K562 (cell line): ENCODE results near the gene SERPINE1. TPM values are rescaled to one million over a fixed set of nuclear protein-coding genes. Genes with fewer than 3 reads are reported as not detected.
A peak's percentile ranks its signal among the peaks of the same experiment; 100 is the strongest.

Experiments
- CEBPB ChIP-seq: fragments of 450-650 bp; IDR thresholded peaks from 2 replicates; pipeline ENCODE4 v1.6.1; 2016; ENCODE audit warnings: missing genetic modification characterization, missing compliant biosample characterization
- GATAD2A ChIP-seq: fragments of 450-650 bp; IDR thresholded peaks from 2 replicates; pipeline ENCODE4 v1.6.1; 2017
- GTF2A2 ChIP-seq: IDR thresholded peaks from 2 replicates; pipeline ENCODE4 v1.6.1; 2016; ENCODE audit warnings: mild to moderate bottlenecking, missing genetic modification characterization, missing compliant biosample characterization
- KLF1 ChIP-seq: fragments of 450-650 bp; IDR thresholded peaks from 2 replicates; pipeline ENCODE4 v1.6.1; 2016; ENCODE audit warnings: missing genetic modification characterization, missing compliant biosample characterization
- NEUROD1 ChIP-seq: fragments of 150-350 bp; IDR thresholded peaks from 2 replicates; pipeline ENCODE4 v1.6.1; 2014; ENCODE audit warnings: borderline replicate concordance, low read length, low read depth; ENCODE audit not compliant: partially characterized antibody
- NFIX ChIP-seq: fragments of 250-450 bp; sonication (Bioruptor Pico); IDR thresholded peaks from 2 replicates; pipeline ENCODE4 v1.4.0; 2020; ENCODE audit warnings: low read depth, mild to moderate bottlenecking, moderate library complexity
- NR1H2 ChIP-seq: sonication (generic); formaldehyde crosslinking; IDR thresholded peaks from 2 replicates; pipeline ENCODE4 v1.4.0; 2020; ENCODE audit warnings: mild to moderate bottlenecking, missing genetic modification reagents
- PKNOX1 ChIP-seq: fragments of 450-650 bp; IDR thresholded peaks from 2 replicates; pipeline ENCODE4 v1.6.1; 2016
- TEAD2 ChIP-seq: fragments of 450-650 bp; IDR thresholded peaks from 2 replicates; pipeline ENCODE4 v1.6.1; 2016; ENCODE audit warnings: missing genetic modification characterization, control low read depth, missing compliant biosample characterization
- TFAP4 ChIP-seq: sonication (generic); formaldehyde crosslinking; IDR thresholded peaks from 2 replicates; pipeline ENCODE4 v1.8.0; 2022; ENCODE audit warnings: missing genetic modification reagents, mild to moderate bottlenecking, moderate library complexity, borderline replicate concordance
- ZNF146 ChIP-seq: IDR thresholded peaks from one replicate; pipeline ENCODE4 v1.6.1; 2018; ENCODE audit warnings: missing compliant biosample characterization; ENCODE audit not compliant: unreplicated experiment
- ZNF184 ChIP-seq: sonication (generic); formaldehyde crosslinking; IDR thresholded peaks from 2 replicates; pipeline ENCODE4 v1.5.0; 2020; ENCODE audit warnings: missing genetic modification reagents
- ZNF584 ChIP-seq: fragments of 200-800 bp; sonication (Bioruptor generic); IDR thresholded peaks from 2 replicates; pipeline ENCODE4 v1.6.1; 2016; ENCODE audit warnings: low read depth, mild to moderate bottlenecking, missing genetic modification characterization, missing compliant biosample characterization
- ZNF699 ChIP-seq: fragments of 250-450 bp; sonication (Bioruptor Pico); IDR thresholded peaks from 2 replicates; pipeline ENCODE4 v1.8.0; 2021; ENCODE audit warnings: mild to moderate bottlenecking, moderate library complexity; ENCODE audit not compliant: insufficient replicate concordance
- ZSCAN29 ChIP-seq: fragments of 450-650 bp; IDR thresholded peaks from 2 replicates; pipeline ENCODE4 v1.6.1; 2017
- polyA plus RNA-seq, 8 experiments: library from polyadenylated mRNA; depleted of rRNA in 4 of 8; stranded (reverse) in 5 of 8; unstranded in 3 of 8; fragments of >200 nt; fragmentation: Nextera tagmentation in 2 of 8; fragmentation: Illumina TruSeq in 1 of 8; extraction: Ambion mirVana in 2 of 8; extraction: Trizol in 1 of 8; gene quantifications; 2 replicates each; pipeline versions ENCODE4 v1.2.1 to v1.2.3, GENCODE V29; 2011 to 2014; ENCODE audit warnings: inconsistent platforms in 1 of 8, missing spikeins in 1 of 8
- total RNA-seq, 7 experiments: library from RNA; depleted of rRNA in 6 of 7; stranded (reverse); fragments of >200 nt in 6 of 7; fragmentation: Illumina TruSeq in 2 of 7; extraction: Trizol in 2 of 7; gene quantifications; 2 replicates each; pipeline versions ENCODE4 v1.2.1 to v1.2.3, GENCODE V29; 2011 to 2021; ENCODE audit warnings: low replicate concordance in 1 of 7
- TF ChIP-seq, protein P1 (sequence below): sonication (generic); formaldehyde crosslinking; IDR thresholded peaks from 2 replicates; pipeline ENCODE4 v1.8.1; 2023; ENCODE audit warnings: missing genetic modification reagents, mild to moderate bottlenecking, borderline replicate concordance
- TF ChIP-seq, protein P2 (sequence below): fragments of 450-650 bp; IDR thresholded peaks from 2 replicates; pipeline ENCODE4 v1.7.0; 2016; ENCODE audit warnings: borderline replicate concordance
- TF ChIP-seq, protein P3 (sequence below): sonication (generic); formaldehyde crosslinking; IDR thresholded peaks from 2 replicates; pipeline ENCODE4 v1.8.1; 2022; ENCODE audit warnings: missing genetic modification reagents

Gene SERPINE1
- total and polyA plus RNA-seq, 9 of the 15 experiments (the other 6 are each of a cell fraction or from before 2014, with no cell fraction given), result 0.22 to 4.8 (median 0.91) TPM

- TF ChIP-seq, protein P1, sequence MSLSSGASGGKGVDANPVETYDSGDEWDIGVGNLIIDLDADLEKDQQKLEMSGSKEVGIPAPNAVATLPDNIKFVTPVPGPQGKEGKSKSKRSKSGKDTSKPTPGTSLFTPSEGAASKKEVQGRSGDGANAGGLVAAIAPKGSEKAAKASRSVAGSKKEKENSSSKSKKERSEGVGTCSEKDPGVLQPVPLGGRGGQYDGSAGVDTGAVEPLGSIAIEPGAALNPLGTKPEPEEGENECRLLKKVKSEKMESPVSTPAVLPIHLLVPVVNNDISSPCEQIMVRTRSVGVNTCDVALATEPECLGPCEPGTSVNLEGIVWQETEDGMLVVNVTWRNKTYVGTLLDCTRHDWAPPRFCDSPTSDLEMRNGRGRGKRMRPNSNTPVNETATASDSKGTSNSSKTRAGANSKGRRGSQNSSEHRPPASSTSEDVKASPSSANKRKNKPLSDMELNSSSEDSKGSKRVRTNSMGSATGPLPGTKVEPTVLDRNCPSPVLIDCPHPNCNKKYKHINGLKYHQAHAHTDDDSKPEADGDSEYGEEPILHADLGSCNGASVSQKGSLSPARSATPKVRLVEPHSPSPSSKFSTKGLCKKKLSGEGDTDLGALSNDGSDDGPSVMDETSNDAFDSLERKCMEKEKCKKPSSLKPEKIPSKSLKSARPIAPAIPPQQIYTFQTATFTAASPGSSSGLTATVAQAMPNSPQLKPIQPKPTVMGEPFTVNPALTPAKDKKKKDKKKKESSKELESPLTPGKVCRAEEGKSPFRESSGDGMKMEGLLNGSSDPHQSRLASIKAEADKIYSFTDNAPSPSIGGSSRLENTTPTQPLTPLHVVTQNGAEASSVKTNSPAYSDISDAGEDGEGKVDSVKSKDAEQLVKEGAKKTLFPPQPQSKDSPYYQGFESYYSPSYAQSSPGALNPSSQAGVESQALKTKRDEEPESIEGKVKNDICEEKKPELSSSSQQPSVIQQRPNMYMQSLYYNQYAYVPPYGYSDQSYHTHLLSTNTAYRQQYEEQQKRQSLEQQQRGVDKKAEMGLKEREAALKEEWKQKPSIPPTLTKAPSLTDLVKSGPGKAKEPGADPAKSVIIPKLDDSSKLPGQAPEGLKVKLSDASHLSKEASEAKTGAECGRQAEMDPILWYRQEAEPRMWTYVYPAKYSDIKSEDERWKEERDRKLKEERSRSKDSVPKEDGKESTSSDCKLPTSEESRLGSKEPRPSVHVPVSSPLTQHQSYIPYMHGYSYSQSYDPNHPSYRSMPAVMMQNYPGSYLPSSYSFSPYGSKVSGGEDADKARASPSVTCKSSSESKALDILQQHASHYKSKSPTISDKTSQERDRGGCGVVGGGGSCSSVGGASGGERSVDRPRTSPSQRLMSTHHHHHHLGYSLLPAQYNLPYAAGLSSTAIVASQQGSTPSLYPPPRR, result no peak
- no peak for TF ChIP-seq ZNF584 (CRISPR knock-in tag)
- peak; percentile 43; the same call in 1 of the 2 replicates for TF ChIP-seq CEBPB (tag)
- TF ChIP-seq TFAP4 (CRISPR knock-in tag), result no peak
- no peak for TF ChIP-seq ZNF184 (CRISPR knock-in tag)
- TF ChIP-seq TEAD2, result no peak
- TF ChIP-seq ZNF699 (CRISPR knock-in tag), result no peak
- no peak for TF ChIP-seq GTF2A2 (tag)
- TF ChIP-seq ZNF146, result no peak
- no peak for TF ChIP-seq NFIX (CRISPR knock-in tag)
- no peak for TF ChIP-seq GATAD2A
- no peak for TF ChIP-seq NR1H2
- no peak for TF ChIP-seq KLF1
- TF ChIP-seq ZSCAN29, result no peak
- TF ChIP-seq NEUROD1, result no peak
- TF ChIP-seq, protein P2, sequence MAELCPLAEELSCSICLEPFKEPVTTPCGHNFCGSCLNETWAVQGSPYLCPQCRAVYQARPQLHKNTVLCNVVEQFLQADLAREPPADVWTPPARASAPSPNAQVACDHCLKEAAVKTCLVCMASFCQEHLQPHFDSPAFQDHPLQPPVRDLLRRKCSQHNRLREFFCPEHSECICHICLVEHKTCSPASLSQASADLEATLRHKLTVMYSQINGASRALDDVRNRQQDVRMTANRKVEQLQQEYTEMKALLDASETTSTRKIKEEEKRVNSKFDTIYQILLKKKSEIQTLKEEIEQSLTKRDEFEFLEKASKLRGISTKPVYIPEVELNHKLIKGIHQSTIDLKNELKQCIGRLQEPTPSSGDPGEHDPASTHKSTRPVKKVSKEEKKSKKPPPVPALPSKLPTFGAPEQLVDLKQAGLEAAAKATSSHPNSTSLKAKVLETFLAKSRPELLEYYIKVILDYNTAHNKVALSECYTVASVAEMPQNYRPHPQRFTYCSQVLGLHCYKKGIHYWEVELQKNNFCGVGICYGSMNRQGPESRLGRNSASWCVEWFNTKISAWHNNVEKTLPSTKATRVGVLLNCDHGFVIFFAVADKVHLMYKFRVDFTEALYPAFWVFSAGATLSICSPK, result no peak
- TF ChIP-seq, protein P3, sequence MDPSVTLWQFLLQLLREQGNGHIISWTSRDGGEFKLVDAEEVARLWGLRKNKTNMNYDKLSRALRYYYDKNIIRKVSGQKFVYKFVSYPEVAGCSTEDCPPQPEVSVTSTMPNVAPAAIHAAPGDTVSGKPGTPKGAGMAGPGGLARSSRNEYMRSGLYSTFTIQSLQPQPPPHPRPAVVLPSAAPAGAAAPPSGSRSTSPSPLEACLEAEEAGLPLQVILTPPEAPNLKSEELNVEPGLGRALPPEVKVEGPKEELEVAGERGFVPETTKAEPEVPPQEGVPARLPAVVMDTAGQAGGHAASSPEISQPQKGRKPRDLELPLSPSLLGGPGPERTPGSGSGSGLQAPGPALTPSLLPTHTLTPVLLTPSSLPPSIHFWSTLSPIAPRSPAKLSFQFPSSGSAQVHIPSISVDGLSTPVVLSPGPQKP (CRISPR knock-in tag), result no peak
- TF ChIP-seq PKNOX1, result no peak
These were observed 4.6 kb upstream of the SERPINE1 start (continued) for GRCh38 chr7:101121991-101122932.
